Keratinocyte (primary cell): ENCODE measurements around the gene KRTAP9-4.

ENCODE experiments used
- CTCF ChIP-seq, 3 experiments: IDR thresholded peaks in 1 of 3; conservative IDR thresholded peaks in 1 of 3; optimal IDR thresholded peaks in 1 of 3; 2 replicates in 2 of 3; 3 replicates in 1 of 3; pipeline versions ENCODE3 to v1.5.1; 2011; ENCODE audit warnings: low read length in 3 of 3, mild to moderate bottlenecking in 3 of 3, moderate library complexity in 2 of 3, control low read depth in 1 of 3, inconsistent platforms in 1 of 3; ENCODE audit not compliant: insufficient read depth in 2 of 3; ENCODE audit errors: extremely low read depth in 1 of 3
- EZH2 ChIP-seq: IDR thresholded peaks from one replicate; pipeline ENCODE4 v1.6.1; 2012; ENCODE audit warnings: inconsistent platforms, mild to moderate bottlenecking, low read length, moderate library complexity

- no peak for TF ChIP-seq CTCF (optimal IDR thresholded peaks at IDR 0.05 in 1 of 3, IDR thresholded peaks at IDR 0.05 in 1 of 3, conservative IDR thresholded peaks at IDR 0.05 in 1 of 3; ENCODE audit: extremely low read depth in 1 of 3, insufficient read depth in 2 of 3, low read length in 3 of 3)
- TF ChIP-seq EZH2, result no peak
Measured at GRCh38 chr17:41263212-41263611, 13.7 kb downstream of the KRTAP9-4 start.
